BJ (cell line): ENCODE data around the gene GALK1. TPM values are rescaled to one million over a fixed set of nuclear protein-coding genes. Genes with fewer than 3 reads are reported as not detected.
"Not testable (repeated sequence)": the region's sequence is repeated elsewhere in the genome, so short reads cannot be mapped to it uniquely, and the experiment has no call there.

ENCODE experiments used
- CTCF ChIA-PET: fragments of 350-600 bp; formaldehyde crosslinking; extraction: SDS; loops from one replicate; lab custom pipeline; 2021; ENCODE audit warnings: antibody characterized with exemption, inconsistent platforms; lab: Yijun Ruan, JAX
- POLR2A ChIA-PET: fragments of 300-600 bp; sonication (Branson Sonifier 250); formaldehyde crosslinking; extraction: SDS; loops from one replicate; lab custom pipeline; 2021; ENCODE audit warnings: antibody characterized with exemption; lab: Charles Lee
- DNase-seq: peaks from one replicate; pipeline ENCODE4 v3.0.0-alpha.2; 2011; ENCODE audit warnings: low read depth
- H3K27me3 ChIP-seq: 2 replicates; pipeline ENCODE4 v1.6.0; 2011; ENCODE audit warnings: low read length; ENCODE audit not compliant: control insufficient read depth, insufficient read depth
- H3K36me3 ChIP-seq: 2 replicates; pipeline ENCODE4 v1.5.1; 2011; ENCODE audit warnings: low read length; ENCODE audit not compliant: control insufficient read depth, insufficient read depth
- H3K4me3 ChIP-seq: 2 replicates; pipeline ENCODE4 v1.5.1; 2011; ENCODE audit warnings: low read depth, mild to moderate bottlenecking, control low read depth, low read length
- polyA plus RNA-seq: library from polyadenylated mRNA; depleted of rRNA; stranded (reverse); fragments of >200 nt; gene quantifications from 2 replicates; pipeline ENCODE4 v1.2.3, GENCODE V29; 2011
- TF ChIP-seq, protein P1 (sequence below): IDR thresholded peaks from 2 replicates; pipeline ENCODE4 v1.5.1; 2011; ENCODE audit warnings: low read depth, mild to moderate bottlenecking, control low read depth, inconsistent platforms, low read length, moderate library complexity; ENCODE audit not compliant: insufficient read depth

The GALK1 gene
- polyA plus RNA-seq, 1 experiment, result 35.8 TPM

DNA sequence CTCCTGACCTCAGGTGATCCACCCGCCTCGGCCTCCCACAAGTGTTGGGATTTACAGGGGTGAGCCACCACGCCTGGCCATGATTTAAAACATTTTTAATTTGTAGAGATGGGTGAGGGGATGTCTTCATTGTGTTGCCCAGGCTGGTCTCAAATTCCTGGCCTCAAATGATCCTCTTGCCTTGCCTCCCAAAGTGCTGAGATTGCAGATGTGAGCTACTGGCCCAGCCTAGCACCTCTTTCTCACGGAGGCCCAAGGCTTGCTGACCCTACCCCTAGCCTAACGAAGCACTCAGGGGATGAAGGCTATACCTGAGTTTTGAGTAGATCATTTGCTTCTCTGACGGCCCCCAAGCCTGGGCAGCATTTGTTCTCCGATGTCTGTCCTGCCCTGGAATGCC lies 46.2 kb upstream of the GALK1 start:
- ChIA-PET POLR2A (no interaction called here), CTCF (interaction anchor here (1.0 kb wide), 1 partner anchor 25 kb away, joined by 3 read pairs; no protein-coding TSS in a partner anchor)
- Histone ChIP-seq H3K4me3 (no peak overlapping the region), H3K27me3 (no peaks in the 10 kb centered on the region), H3K36me3 (peaks cover 22% of the 10 kb centered on the region)
- TF ChIP-seq, protein P1, sequence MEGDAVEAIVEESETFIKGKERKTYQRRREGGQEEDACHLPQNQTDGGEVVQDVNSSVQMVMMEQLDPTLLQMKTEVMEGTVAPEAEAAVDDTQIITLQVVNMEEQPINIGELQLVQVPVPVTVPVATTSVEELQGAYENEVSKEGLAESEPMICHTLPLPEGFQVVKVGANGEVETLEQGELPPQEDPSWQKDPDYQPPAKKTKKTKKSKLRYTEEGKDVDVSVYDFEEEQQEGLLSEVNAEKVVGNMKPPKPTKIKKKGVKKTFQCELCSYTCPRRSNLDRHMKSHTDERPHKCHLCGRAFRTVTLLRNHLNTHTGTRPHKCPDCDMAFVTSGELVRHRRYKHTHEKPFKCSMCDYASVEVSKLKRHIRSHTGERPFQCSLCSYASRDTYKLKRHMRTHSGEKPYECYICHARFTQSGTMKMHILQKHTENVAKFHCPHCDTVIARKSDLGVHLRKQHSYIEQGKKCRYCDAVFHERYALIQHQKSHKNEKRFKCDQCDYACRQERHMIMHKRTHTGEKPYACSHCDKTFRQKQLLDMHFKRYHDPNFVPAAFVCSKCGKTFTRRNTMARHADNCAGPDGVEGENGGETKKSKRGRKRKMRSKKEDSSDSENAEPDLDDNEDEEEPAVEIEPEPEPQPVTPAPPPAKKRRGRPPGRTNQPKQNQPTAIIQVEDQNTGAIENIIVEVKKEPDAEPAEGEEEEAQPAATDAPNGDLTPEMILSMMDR, result no peak
- DNase-seq, result no peak

DNA sequence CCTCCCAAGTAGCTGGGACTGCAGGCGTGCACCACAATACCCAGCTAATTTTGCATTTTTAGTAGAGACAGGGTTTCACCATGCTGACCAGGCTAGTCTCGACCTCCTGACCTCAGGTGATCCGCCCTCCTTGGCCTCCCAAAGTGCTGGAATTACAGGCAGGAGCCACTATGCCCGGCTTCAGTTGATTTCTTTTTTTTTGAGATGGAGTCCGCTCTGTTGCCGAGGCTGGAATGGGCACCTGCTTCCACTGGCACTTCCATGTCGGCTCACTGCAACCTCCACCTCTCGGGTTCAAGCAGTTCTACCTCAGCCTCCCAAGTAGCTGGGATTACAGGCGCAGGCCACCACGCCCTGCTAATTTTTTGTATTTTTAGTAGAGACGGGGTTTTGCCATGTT lies 45.8 kb upstream of the GALK1 start:
- DNase-seq, H3K27me3 ChIP-seq, POLR2A ChIA-PET, H3K4me3 ChIP-seq: not testable (repeated sequence)
- H3K36me3 ChIP-seq, result peaks cover 21% of the 10 kb centered on the region
- CTCF ChIA-PET, result interaction anchor here (1.0 kb wide), 1 partner anchor 24 kb away, joined by 3 read pairs; no protein-coding TSS in a partner anchor

DNA sequence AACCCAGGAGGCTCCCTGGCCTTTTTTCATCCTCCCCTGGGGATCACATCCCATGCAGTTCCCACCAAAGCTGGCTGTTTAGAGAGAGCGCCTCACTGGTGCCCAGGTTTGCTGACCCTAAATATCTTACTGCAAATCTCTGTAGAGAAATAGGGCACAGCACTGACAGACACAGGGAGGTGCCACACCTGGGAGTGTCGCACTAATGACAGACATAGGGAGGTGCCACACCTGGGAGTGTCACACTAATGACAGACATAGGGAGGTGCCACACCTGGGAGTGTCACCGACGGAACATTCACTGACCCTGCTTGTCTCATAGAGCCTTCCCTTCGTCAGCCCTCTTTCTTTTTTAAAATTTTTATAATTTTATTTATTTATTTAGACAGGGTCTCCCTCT lies 45.2 kb upstream of the GALK1 start:
- Histone ChIP-seq H3K27me3 (no peaks in the 10 kb centered on the region), H3K36me3 (peaks cover 19% of the 10 kb centered on the region), H3K4me3 (no peak overlapping the region)
- no peak for DNase-seq
- ChIA-PET CTCF (interaction anchor here (1.0 kb wide), 1 partner anchor 24 kb away, joined by 3 read pairs; no protein-coding TSS in a partner anchor), POLR2A (no interaction called here)
- TF ChIP-seq, protein P1, result no peak

DNA sequence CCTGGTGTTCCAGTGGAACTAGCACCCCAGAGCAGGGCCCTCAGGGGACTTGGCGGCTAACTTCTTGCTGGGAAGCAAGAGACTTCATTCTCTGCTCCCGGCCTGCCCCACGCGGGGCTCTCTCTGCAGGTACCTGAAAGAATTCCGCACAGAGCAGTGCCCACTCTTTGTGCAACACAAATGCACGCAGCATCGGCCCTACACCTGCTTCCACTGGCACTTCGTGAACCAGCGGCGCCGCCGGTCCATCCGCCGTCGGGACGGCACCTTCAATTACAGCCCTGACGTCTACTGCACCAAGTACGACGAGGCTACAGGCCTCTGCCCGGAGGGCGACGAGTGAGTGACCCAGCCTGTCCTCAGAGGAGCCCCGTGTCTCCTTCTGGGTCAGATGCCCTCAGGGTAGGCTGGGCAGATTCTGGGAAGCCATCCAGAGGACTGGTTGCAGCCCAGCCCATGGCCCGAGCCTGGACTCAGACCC lies 44.7 kb upstream of the GALK1 start:
- TF ChIP-seq, protein P1, result no peak
- Histone ChIP-seq H3K4me3 (no peak overlapping the region), H3K27me3 (no peaks in the 10 kb centered on the region), H3K36me3 (peaks cover 19% of the 10 kb centered on the region)
- ChIA-PET CTCF (interaction anchor here (1.2 to 2.2 kb wide), 2 partner anchors 10 to 17 kb away, joined by 4 to 11 read pairs; no protein-coding TSS in a partner anchor), POLR2A (no interaction called here)
- no peak for DNase-seq

DNA sequence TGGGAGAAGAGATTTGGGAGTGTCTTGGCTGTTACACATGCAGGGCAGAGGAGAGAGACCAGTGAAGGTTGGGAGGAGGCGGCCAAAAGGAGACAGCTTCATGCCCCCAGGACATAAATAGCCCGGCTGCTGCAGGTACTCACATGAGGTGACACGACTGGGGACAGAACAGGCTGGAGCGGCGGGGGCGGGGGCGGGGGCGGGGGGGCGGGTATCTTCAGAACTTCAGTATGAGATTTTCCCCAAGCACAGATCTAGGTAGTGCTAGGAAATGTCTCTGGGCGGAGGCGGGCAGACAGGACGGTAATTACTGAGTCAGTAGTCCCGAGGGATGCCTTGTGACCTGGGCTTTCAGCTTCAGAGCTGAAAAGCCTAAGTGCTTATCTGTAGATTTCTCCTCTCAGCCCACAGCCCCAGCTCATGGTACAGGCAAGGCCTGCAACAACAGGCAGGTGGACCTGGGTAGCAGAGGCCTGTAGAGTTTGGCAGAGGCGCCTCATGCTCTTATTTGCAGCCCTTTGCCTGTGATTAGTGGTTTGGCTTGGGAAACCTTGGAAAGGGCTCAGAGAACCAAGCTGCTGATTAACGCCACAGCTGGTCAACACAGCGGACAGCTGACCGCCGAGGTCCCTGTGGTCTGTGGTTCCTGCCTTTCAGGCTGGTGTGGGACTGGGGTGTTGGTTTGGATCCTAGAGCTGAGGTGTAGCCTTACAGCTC lies 44.1 kb upstream of the GALK1 start:
- DNase-seq, result no peak
- Histone ChIP-seq H3K27me3 (no peaks in the 10 kb centered on the region), H3K4me3 (no peak overlapping the region), H3K36me3 (peaks cover 19% of the 10 kb centered on the region)
- CTCF ChIA-PET, result interaction anchor here (1.2 to 2.2 kb wide), 2 partner anchors 10 to 18 kb away, joined by 4 to 11 read pairs; no protein-coding TSS in a partner anchor
- POLR2A ChIA-PET, result no interaction called here
- TF ChIP-seq, protein P1, result no peak
